ENCODE measurements around the gene VSIR. TPM values are rescaled to one million over a fixed set of nuclear protein-coding genes. Genes with fewer than 3 reads are reported as not detected.

Gene VSIR
- total and polyA plus RNA-seq, 10 of the 15 experiments (the other 5 are each of a cell fraction or from before 2014, with no cell fraction given): 0.19 to 12.5 (median 6.7) TPM

DNA sequence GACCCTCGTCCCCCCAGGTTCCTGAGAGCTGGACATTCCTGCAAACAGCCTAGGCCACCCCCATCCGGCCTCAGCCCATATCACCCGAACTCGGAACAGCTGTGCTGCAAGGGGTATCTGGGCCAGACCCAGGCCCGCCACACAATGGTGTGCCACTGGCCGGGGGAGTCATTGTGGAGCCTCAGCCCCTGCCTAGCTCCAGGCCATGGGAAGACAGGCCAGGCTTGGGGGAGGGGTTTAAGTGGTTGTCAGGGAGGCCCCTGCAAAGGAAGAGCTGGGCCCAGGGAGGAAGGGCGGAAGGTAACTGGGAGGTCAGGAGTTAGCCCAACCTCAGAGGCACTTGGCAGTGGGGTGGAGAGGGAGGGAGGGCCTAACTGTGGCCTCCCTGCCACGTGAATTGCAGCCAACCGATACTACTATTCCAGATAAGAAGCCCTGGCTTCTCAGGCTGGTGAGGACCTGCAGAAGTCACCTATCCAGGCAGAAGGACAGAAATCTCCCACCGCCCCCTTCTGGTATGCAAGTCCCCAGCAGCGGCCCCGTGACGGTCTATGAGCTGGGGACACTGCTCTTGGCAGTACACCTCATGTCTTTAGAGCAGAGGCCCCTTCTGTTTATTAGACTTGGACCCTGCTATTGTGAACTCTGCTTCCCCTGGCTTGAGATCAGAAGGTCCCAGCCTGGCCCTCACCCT lies 26.8 kb downstream of the VSIR start:
- Histone ChIP-seq H3K4me2 (ENCODE audit: control insufficient read depth, insufficient read depth) (no peak overlapping the region), H3K27me3 (replicated peaks in 1 of 2; ENCODE audit: control insufficient read depth in 2 of 2, insufficient read depth in 2 of 2, low read length in 1 of 2) (no peaks in the 10 kb centered on the region), H3K4me1 (ENCODE audit: control insufficient read depth, insufficient read depth, low read length) (peaks cover 40% of the 10 kb centered on the region), H3K27ac (ENCODE audit: control insufficient read depth, insufficient read depth) (peak overlapping the region; percentile 77), H3K9me3 (replicated peaks; ENCODE audit: control insufficient read depth, insufficient read depth, low read length) (no peaks in the 10 kb centered on the region; the same call in 2 of the 3 replicates), H2AFZ (ENCODE audit: control insufficient read depth, low read depth, low read length) (no peak overlapping the region), H4K20me1 (ENCODE audit: control insufficient read depth, insufficient read depth) (no peaks in the 10 kb centered on the region), H3K4me3 (no peak overlapping the region), H3K79me2 (ENCODE audit: control insufficient read depth, insufficient read depth, low read length) (no peaks in the 10 kb centered on the region), H3K36me3 (ENCODE audit: control insufficient read depth in 2 of 2, insufficient read depth in 2 of 2, low read length in 1 of 2) (peaks cover 0 to 2% of the 10 kb centered on the region in 2 experiments; a peak in 1 of 4 replicates), H3K9ac (ENCODE audit: control insufficient read depth, insufficient read depth, low read length) (no peak overlapping the region)
- ATAC-seq: no peak
- CTCF ChIA-PET: interaction anchor here (1.2 kb wide), 1 partner anchor 48 kb away, joined by 4 read pairs; no protein-coding TSS in a partner anchor
- 89% methylated on average over 13 of the region's 13 CpGs for WGBS (ENCODE audit: insufficient coverage, insufficient replicate concordance, low lambda C conversion rate, missing lambda C conversion rate)
- intact Hi-C loops (cut with micrococcal nuclease; ENCODE audit: unreplicated experiment) (no loop called here), in situ Hi-C loops (cut with MboI) (no loop called here)
- POLR2A ChIA-PET: no interaction called here
- SMC1A ChIA-PET (ENCODE audit: uncharacterized antibody, unreplicated experiment): interaction anchor here (1.2 to 1.9 kb wide), 2 partner anchors 20 to 49 kb away, joined by 5 to 6 read pairs; no protein-coding TSS in a partner anchor
- no TSS peak for BruUV-seq (replicated peaks)
- FAIRE-seq: no peak
- RAD21 ChIA-PET (ENCODE audit: unreplicated experiment): interaction anchor here (1.0 to 1.4 kb wide), 2 partner anchors 18 to 49 kb away, joined by 5 to 6 read pairs; no protein-coding TSS in a partner anchor
- no peak for DNase-seq (ENCODE audit: low read depth, low spot score)
- TF ChIP-seq HCFC1 (IDR thresholded peaks at IDR 0.05; ENCODE audit: low read length): no peak
- no peak for TF ChIP-seq NRF1 (conservative IDR thresholded peaks at IDR 0.05; ENCODE audit: low read depth, low read length)
- TF ChIP-seq, protein P1, sequence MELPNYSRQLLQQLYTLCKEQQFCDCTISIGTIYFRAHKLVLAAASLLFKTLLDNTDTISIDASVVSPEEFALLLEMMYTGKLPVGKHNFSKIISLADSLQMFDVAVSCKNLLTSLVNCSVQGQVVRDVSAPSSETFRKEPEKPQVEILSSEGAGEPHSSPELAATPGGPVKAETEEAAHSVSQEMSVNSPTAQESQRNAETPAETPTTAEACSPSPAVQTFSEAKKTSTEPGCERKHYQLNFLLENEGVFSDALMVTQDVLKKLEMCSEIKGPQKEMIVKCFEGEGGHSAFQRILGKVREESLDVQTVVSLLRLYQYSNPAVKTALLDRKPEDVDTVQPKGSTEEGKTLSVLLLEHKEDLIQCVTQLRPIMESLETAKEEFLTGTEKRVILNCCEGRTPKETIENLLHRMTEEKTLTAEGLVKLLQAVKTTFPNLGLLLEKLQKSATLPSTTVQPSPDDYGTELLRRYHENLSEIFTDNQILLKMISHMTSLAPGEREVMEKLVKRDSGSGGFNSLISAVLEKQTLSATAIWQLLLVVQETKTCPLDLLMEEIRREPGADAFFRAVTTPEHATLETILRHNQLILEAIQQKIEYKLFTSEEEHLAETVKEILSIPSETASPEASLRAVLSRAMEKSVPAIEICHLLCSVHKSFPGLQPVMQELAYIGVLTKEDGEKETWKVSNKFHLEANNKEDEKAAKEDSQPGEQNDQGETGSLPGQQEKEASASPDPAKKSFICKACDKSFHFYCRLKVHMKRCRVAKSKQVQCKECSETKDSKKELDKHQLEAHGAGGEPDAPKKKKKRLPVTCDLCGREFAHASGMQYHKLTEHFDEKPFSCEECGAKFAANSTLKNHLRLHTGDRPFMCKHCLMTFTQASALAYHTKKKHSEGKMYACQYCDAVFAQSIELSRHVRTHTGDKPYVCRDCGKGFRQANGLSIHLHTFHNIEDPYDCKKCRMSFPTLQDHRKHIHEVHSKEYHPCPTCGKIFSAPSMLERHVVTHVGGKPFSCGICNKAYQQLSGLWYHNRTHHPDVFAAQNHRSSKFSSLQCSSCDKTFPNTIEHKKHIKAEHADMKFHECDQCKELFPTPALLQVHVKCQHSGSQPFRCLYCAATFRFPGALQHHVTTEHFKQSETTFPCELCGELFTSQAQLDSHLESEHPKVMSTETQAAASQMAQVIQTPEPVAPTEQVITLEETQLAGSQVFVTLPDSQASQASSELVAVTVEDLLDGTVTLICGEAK (IDR thresholded peaks at IDR 0.05; ENCODE audit: borderline replicate concordance): no peak
- TF ChIP-seq, protein P2, sequence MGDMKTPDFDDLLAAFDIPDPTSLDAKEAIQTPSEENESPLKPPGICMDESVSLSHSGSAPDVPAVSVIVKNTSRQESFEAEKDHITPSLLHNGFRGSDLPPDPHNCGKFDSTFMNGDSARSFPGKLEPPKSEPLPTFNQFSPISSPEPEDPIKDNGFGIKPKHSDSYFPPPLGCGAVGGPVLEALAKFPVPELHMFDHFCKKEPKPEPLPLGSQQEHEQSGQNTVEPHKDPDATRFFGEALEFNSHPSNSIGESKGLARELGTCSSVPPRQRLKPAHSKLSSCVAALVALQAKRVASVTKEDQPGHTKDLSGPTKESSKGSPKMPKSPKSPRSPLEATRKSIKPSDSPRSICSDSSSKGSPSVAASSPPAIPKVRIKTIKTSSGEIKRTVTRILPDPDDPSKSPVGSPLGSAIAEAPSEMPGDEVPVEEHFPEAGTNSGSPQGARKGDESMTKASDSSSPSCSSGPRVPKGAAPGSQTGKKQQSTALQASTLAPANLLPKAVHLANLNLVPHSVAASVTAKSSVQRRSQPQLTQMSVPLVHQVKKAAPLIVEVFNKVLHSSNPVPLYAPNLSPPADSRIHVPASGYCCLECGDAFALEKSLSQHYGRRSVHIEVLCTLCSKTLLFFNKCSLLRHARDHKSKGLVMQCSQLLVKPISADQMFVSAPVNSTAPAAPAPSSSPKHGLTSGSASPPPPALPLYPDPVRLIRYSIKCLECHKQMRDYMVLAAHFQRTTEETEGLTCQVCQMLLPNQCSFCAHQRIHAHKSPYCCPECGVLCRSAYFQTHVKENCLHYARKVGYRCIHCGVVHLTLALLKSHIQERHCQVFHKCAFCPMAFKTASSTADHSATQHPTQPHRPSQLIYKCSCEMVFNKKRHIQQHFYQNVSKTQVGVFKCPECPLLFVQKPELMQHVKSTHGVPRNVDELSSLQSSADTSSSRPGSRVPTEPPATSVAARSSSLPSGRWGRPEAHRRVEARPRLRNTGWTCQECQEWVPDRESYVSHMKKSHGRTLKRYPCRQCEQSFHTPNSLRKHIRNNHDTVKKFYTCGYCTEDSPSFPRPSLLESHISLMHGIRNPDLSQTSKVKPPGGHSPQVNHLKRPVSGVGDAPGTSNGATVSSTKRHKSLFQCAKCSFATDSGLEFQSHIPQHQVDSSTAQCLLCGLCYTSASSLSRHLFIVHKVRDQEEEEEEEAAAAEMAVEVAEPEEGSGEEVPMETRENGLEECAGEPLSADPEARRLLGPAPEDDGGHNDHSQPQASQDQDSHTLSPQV (IDR thresholded peaks at IDR 0.05): no peak
- no peak for TF ChIP-seq MTA3 (IDR thresholded peaks at IDR 0.05; ENCODE audit: borderline replicate concordance, low read length)
- TF ChIP-seq MXI1 (IDR thresholded peaks at IDR 0.05; ENCODE audit: low read depth, low read length): no peak
- no peak for TF ChIP-seq ATF2 (IDR thresholded peaks at IDR 0.05; ENCODE audit: low read length)
